DMS153 treated with DMSO at 0.1 percent for 48 hours (cell line): ENCODE results near the gene MLX.
"Not testable (repeated sequence)": the region's sequence is repeated elsewhere in the genome, so short reads cannot be mapped to it uniquely, and the experiment has no call there.

Experiments
- DNase-seq: peaks from one replicate; lab custom pipeline; 2025; ENCODE audit not compliant: unreplicated experiment; lab: John Stamatoyannopoulos, UW

The MLX gene

DNA sequence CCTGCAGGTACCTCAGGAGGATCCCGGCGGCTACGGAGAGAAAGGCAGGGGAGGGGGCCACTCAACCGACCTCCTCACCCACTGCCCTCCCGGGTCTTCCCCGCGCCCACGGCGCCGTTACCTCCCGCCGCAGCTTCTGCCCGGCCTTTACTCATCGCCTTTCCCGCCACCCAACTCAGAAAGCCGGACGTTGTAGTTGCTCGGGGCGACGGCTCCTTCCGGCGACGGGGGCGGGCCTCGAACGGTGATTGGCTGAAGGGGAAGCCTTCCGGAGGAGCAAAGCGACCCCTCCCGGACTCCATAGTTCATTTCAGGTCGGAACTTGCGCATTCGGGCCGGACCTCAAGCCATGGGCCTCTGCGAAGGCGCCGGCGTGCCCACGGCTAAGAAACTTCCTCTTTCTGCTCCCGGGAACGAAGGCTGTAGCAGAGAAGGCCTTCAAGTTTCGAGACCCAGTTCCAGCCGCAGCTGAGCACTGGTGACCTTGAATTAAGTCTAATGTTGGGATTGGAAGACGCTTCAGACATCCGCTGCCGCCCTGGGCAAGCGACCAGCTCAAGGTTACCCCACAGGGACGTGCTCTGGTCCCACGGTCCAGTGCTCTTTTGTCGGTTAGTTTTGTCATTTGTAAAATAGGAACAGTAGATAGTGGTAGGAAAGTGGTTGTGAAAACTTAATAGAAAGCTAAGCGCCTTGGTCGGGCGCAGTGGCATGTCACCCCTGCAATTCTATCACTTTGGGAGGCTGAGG is 10.8 kb downstream of the MLX start, which contains the start of gene PSMC3IP:
Gene PSMC3IP, minus strand, starts transcription at position 198 of the 750 bp plus-strand sequence. Its CDS starts 43 bp downstream, at position 155.
- DNase-seq, result peak; percentile 93

DNA sequence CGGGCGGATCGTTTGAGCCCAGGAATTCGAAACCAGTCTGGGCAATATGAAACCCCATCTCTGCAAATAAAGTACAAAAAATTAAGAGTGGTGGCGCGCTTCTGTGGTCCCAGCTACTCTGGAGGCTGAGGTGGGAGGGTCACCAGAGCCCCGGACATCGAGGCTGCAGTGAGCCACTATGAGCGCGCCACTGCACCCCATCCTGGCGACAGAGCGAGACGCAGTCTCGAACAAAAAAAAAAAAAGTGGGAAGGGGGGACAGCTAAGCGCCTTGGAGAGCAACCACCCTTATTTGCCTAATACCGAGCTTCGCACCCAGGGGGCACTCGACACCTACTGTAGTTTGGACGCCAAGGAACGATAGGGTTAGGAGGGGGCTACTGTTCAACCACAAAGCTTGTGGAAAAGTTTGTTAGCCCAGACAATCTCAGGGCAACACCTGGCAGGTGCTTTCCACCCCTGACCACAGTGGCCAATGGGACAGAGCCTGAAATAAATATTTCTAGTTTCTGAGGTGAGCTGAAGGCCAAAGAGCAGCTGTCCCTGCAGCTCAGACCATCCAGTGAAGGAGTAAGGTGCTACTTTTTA is 11.5 kb downstream of the MLX start:
- peak; percentile 49 for DNase-seq

DNA sequence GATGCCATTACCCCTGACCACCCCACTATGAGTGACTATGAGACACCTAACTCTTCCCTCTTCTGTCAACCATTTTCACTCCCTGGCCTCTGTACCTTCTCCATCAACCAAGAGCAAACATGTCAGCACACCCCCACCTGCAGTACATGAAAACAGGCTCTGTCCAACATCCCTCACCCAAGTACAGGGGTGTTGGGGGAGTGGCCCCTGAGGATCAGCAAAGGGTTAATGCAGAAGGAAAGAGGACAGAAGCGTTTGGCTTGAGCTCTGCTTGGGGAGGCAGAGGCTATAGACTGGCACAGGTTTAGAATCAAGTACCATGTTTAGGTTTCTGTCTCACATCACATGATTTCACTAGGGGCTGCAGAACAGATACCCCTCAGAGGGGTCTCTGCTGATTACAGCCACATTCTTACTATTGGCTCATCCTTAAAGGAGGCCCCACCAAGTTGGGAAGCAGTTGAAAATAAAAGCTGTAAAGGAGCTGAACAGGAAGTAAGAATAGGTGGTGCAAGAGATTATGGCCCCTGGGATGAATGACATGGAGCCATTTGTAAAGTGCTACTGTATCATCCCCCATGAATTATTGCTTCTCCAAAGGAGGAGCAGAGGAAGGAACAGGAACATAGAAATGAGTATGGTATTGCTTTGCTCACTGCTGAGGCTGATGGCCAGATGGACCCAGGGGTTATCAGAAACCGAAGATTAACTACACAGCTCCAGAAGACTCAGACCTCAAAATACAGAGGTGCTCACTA is 13.1 kb downstream of the MLX start:
- no peak for DNase-seq

DNA sequence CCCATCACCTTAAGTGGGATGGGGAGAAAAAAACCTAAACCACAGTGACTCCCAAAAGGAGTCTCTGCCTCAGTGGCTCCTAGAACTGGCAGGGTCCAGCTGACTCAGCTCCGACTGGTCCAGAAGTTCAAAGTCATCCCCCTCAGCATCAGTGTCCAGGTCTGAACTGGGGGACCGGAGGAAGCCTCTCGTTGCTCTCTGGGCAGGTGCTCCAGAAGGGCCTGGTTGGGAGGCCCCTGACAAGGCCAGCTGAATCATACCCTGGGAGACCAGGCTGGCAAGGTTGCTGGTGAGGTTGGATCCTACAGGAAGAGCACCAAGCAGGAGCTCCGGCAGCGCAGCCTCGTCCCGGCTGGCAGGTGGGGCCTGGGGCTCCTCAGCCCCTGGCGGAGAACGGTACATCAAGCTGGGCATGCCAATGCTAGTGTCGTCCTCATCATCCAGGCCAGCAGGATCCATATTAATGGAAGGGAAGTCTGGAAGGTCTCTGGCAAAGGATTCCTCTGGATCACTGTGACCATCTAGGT is 14.9 kb downstream of the MLX start:
- no peak for DNase-seq

DNA sequence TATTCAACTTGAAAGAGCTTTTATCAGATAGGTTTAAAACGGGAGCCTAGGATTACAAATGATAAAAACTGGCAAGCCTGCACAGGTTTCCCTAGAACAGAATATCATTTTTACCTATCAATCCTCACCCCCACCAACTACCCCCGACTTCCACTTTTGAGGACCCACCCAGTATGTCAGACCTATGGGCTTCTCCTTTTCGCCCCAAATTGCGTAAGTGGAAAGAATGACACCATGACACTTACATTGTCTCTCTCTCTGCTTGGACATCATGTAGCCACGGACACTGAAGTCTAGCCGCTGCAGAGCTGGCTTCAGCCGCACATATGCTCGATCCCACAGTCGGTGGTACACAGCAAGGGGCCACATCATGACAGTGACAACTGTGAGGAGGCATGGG is 18.0 kb downstream of the MLX start:
- DNase-seq, result no peak

DNA sequence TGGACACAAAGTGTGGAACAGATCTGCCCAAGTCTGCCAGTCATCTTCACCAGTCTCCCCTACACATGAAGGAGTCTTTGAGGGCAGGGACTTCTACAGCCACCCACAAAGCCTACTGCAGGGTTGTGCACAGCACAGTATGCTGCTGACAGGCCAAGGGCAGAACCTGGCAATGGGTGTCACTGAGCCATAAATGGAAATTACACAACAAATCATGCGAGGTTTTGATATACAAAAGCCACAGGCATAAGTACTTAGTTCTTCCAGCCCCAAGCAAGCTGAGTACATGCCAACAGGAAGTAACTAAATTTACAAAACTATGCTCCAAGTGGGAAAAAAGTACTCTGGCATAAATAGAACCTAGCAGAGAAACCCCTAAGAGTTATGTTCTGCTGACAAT is 18.5 kb downstream of the MLX start:
- DNase-seq, result no peak

DNA sequence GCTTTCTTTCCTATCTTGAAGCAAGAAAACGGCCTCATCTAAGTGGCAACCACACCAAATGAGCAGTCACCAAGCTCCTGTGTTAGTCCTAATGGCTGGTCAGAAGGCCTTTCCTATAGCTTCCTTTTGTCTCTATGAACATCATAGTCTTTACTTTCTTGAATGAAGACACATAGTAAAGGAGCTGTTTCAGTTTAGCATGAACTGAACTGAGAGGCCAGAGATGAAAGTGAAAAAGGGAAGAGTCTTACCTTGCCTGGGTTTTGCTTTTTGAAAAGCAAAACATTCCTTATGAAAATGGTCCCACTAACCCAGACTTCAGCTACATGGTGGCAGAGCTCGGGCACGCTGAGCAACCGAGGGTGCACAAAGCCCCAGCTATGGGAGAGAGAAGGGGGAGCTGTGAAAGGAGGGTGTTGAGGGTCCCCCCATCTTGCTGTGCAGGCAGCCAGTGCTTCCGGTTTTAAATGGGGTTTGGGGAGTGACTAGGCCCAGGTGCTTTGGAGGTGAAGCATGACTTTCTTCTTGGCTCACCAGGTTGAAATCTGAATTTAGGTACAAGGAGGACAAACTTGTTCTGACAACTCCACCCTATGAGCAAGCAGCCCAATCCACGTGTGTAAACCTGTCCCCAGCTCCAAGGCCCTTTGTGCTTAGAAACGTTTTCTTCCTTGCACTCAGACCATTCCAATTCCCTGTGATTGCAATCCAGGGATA is 19.8 kb downstream of the MLX start:
- no peak for DNase-seq

DNA sequence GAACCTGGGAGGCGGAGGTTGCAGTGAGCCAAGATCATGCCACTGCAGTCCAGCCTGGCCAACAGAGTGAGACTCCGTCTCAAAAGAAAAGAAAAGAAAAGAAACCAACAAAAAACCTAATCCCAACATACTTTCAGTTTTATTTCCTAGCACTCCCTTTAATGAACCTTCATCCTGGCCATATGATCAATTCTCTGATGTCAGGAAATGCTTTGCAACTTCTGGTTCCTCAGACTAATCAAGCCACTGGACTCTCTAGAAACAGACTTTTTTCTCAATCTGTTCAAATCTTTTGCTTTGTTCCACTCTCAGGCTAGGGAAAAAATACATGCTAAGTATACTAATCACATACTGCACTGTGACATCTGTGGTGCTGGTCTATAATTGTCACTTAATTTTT is 24.0 kb downstream of the MLX start:
- no peak for DNase-seq

DNA sequence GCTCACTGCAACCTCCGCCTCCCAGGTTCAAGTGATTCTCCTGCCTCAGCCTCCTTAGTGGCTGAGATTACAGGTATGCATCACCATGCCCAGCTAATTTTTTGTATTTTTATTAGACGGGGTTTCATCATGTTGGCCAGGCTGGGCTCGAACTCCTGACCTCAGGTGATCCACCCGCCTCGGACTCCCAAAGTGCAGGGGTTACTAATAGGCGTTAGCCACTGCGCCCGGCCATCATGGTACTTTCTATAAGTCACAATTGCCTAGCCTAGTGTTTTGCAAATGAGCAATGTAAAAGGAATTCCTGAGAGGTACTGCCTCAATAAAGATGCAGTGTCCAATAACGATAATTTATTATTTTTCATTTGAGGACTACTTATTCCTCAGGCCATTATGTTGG is 24.5 kb downstream of the MLX start:
- DNase-seq, result no peak

DNA sequence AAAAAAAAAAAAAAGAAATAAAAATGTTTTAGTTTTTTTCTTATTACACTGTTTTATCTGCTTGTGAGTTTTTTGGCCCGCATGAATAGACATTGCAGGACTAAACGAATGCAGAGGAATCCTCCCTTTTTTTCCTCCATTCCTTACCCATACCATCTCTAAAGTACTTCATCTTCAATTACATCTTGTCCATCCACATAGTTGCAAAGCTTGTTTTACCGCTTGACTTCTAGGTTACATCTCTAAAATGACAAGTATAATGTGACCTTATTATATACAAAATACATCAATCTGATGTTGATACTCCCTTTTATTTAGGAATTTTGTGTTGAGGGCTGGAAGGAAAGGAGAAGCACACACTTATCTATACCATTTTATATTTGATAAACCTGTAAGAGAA is 29.5 kb downstream of the MLX start:
- DNase-seq, result no peak

DNA sequence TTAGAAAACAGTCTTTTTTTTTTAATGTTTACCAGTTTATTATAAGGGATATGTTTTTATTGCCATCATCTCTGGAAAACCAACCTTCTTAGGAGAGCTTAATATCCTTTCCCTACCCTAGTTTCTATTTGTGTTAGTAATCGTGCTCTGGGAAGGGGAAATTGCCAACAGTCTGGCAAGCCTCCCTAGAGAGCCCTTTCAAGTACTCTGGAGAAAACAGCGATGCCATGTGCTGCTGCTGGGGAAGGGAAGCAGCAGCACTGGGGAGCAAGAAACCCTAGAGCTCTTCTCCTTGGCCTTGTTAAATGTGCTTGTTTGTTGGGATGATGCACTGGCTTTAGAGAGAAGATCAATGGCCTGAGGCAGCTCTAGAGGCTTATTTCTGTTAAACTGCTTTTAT is 32.0 kb downstream of the MLX start:
- no peak for DNase-seq

DNA sequence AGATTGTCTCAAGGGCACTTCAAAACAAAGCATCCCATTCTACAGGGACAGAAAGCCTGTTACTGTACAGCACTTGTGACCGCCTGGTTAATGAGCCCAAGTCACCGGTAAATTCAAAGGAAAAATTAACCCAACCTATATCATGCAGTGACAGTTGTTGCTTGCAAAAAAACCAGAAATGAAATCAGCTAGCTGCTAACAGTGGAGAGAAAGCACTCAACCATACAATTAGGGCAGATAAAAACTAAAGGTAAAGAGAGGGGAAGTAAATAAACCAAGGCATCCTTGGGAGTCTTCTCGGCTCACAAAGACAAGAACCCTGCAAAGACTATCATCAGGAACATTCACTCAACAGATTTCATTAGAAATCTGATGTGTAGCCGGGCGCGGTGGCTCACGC is 36.4 kb downstream of the MLX start:
- no peak for DNase-seq

DNA sequence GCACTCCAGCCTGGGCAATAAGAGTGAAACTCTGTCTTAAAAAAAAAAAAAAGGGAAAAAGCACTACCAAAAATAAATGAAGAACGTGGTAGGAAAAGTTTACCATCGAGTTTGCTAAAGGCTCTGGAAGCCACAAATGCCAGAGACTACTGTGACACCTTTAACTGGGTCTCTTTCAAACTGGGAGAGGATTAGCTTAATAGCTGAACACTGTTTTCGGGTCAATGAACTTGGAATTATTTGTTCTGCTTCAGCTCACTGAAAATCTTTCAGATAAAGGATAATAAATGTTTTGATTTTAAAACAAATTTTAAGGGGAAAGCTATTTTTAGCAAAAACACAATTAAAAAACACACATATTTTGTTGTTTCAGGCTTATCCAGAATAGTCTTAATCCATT is 40.9 kb downstream of the MLX start:
- DNase-seq, result no peak

DNA sequence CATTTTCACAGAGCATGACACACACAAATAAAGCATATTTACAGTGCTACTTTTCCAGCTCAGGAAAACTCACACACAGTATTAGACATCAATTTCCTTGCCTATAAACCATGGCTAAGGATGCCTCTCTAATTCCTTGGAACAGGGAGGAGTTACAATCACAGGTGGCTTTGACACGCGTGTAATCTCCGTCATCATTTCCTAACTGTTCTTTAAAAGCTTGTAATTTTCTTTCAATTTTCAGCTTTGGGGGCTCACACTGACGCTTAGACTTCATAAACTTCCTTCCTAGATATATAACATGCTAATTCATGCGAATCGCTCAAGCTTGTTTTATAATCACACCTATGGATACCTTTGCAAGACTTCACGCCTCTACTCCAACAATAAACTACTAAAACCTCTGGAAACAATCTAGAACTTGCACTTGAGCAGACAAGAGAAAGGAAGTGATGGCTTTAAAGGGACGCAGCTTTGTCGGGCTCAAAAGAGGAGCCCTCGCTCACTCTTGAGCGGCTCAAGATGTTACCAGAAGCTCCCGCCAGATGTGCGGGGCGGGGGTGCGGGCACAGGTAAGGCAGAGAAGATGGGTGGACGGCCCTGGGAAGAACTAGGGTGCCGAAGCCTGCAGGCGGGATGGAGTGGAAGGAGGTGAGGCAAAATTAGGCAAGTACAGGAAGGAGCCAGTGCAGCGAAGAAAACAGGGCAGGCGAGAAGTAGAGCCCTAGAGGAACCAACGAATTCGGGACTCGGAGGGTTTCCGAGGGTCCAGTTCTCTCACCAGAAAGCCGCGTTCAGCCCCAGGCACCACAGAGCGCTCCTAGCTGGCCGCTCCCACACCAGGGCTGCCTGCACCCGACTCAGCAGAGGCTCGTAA is 41.6 kb downstream of the MLX start:
- DNase-seq, result no peak

DNA sequence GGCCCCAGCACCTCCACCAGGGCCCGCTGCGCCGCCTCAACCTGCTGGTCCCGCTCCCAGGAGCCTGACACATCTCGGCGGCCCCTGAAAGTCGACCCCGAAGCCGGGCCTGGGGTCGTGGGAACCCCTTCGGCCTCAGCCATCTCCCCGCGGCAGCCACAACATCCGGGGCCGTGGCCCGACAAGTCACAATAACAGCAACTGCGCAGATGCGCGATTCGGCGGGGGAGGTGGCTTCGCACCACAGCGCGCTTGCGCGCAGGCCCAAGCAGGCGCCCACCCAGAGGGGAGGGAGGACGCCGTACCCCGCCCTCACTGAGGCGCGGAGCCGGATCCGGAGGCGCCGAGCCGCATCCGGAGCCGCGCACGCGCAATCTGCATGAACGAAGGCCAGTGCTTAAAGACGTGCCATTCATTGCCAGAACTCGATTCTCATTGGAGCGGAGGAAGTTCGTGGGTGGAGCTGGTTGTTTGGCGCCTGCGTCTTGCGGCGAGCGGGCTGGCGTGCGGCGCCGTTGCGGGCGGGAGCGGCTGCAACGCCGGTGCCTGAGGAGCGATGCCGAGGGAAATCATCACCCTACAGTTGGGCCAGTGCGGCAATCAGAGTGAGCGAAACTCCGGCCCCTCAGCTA is 42.4 kb downstream of the MLX start, which contains the start of the genes RETREG3 and TUBG1:
Gene RETREG3, minus strand, starts transcription at position 193 of the 632 bp plus-strand sequence. Its CDS starts 50 bp downstream, at position 143.
Gene TUBG1, plus strand, starts transcription at position 502 of the 632 bp plus-strand sequence. Its CDS starts 55 bp downstream, at position 557.
- DNase-seq, result peak; percentile 98

DNA sequence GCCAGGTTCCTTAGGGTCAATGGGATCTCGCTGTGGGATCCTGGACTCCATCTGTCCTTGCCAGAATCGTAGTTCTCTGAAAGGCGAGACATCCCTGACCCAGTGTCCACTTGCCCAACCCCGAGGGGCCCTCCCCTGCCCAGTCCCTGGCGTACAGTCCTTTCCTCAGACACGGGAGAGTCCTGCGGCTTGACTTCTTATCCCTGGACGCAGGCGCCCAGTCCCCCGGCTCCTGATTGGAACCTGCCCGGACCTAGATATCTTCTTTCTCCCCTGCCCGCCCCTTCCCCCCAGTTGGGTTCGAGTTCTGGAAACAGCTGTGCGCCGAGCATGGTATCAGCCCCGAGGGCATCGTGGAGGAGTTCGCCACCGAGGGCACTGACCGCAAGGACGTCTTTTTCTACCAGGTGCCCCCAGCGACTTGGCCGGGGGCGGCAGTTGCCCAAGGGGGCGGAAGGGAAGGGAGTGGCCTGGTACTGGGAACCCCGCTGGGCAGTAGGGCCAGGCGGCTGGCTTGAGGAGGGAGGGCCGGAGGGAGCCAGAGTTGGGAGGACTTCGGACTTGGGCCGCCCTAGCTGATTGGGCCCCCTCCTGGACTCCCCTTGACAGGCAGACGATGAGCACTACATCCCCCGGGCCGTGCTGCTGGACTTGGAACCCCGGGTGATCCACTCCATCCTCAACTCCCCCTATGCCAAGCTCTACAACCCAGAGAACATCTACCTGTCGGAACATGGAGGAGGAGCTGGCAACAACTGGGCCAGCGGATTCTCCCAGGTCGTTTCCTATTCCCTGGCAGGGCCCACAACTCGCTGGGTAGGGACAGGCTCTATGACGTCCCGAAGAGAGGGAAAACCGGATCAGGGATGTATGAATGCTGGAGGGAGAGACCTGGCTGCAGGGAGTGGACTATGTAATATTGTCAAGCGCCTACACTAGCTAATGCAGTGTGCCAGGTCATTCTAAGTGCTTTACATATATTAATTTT is 43.2 kb downstream of the MLX start:
- not testable (repeated sequence) for DNase-seq

DNA sequence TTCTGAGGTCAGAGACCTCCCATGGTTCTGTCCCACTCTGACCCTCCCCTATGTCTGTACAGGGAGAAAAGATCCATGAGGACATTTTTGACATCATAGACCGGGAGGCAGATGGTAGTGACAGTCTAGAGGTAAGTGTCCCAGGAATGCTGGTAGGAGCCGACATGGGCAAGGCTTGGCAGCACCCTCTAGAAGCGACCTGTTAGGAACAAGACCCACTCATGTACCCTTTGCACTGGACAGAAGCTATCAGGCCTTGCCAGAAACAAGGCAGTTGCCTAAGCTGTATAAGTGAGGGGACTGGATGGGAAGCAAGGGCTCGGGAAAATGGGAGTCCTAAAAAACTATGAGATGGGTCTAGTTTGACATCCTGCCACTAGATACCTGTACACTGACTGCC is 45.1 kb downstream of the MLX start:
- no peak for DNase-seq

DNA sequence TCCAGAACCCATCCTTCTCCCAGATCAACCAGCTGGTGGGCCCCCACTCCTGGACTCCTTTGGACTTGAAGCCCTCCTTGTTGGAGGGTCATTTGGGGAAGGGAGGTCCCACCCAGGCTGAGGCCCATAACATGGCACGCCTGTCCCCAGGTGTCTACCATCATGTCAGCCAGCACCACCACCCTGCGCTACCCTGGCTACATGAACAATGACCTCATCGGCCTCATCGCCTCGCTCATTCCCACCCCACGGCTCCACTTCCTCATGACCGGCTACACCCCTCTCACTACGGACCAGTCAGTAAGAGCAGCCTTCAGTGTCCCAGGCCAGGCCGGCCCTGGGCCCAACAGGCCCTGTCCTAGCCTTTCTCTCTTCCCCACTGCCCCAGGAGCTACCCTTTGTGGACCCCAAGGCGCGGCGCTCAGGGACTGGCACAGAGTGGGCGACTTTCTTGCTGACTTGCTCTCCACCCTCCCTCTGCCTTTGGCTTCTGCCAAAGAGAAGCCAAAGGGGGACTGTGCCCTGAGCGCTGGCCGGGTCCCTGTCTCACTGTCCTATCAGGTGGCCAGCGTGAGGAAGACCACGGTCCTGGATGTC is 46.9 kb downstream of the MLX start:
- no peak for DNase-seq
